ENCODE results near the gene RASAL1. TPM values are rescaled to one million over a fixed set of nuclear protein-coding genes. Genes with fewer than 3 reads are reported as not detected.

Gene RASAL1
- total RNA-seq, 1 experiment from 2014 or later, result 16.0 TPM

GRCh38 chr12:113173081-113173698 lies 37.6 kb upstream of the RASAL1 start:
- no peak overlapping the region for H3K9ac ChIP-seq (ENCODE audit: low read length)
- H3K27me3 ChIP-seq (ENCODE audit: insufficient read depth, low read length), result no peaks in the 10 kb centered on the region
- no peaks in the 10 kb centered on the region for H3K9me3 ChIP-seq (ENCODE audit: control insufficient read depth in 1 of 2, insufficient read depth in 1 of 2, low read depth in 1 of 2, low read length in 2 of 2)
- RAD21 ChIA-PET (ENCODE audit: low non-redundant PET in 1 of 2, low total read pairs in 2 of 2, uncharacterized antibody in 2 of 2, unreplicated experiment in 2 of 2), result no interaction called here
- no peak overlapping the region for H3K4me2 ChIP-seq (ENCODE audit: low read length)
- H3K9me2 ChIP-seq (ENCODE audit: insufficient read depth), result no peaks in the 10 kb centered on the region
- intact Hi-C loops (cut with micrococcal nuclease), result no loop called here
- H2AFZ ChIP-seq (ENCODE audit: low read depth, low read length, poor library complexity, severe bottlenecking), result no peak overlapping the region
- ATAC-seq, result no peak
- H3K36me3 ChIP-seq (ENCODE audit: control insufficient read depth in 1 of 2, insufficient read depth in 2 of 2, low read length in 2 of 2), result peaks cover 55 to 65% of the 10 kb centered on the region in 2 experiments
- DNase-seq (ENCODE audit: low read depth, low spot score), result no peak
- TF ChIP-seq, protein P1, sequence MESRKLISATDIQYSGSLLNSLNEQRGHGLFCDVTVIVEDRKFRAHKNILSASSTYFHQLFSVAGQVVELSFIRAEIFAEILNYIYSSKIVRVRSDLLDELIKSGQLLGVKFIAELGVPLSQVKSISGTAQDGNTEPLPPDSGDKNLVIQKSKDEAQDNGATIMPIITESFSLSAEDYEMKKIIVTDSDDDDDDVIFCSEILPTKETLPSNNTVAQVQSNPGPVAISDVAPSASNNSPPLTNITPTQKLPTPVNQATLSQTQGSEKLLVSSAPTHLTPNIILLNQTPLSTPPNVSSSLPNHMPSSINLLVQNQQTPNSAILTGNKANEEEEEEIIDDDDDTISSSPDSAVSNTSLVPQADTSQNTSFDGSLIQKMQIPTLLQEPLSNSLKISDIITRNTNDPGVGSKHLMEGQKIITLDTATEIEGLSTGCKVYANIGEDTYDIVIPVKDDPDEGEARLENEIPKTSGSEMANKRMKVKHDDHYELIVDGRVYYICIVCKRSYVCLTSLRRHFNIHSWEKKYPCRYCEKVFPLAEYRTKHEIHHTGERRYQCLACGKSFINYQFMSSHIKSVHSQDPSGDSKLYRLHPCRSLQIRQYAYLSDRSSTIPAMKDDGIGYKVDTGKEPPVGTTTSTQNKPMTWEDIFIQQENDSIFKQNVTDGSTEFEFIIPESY (IDR thresholded peaks at IDR 0.05; ENCODE audit: extremely low read depth, insufficient replicate concordance, low read length), result no peak
- TF ChIP-seq REST (IDR thresholded peaks at IDR 0.05; ENCODE audit: low read depth) (no peak), ZFX (IDR thresholded peaks at IDR 0.05) (no peak), SRF (IDR thresholded peaks at IDR 0.05; ENCODE audit: low read depth) (no peak), TCF7L2 (IDR thresholded peaks at IDR 0.05; ENCODE audit: borderline replicate concordance, extremely low read depth, insufficient read depth, insufficient read length) (no peak), CBX3 (IDR thresholded peaks at IDR 0.05; ENCODE audit: low read depth) (no peak), CEBPB (IDR thresholded peaks at IDR 0.05; ENCODE audit: low read depth) (no peak), SIN3A (IDR thresholded peaks at IDR 0.05; ENCODE audit: low read depth) (no peak), POLR2AphosphoS5 (IDR thresholded peaks at IDR 0.05; ENCODE audit: low read depth, low read length) (no peak), RAD21 (IDR thresholded peaks at IDR 0.05; ENCODE audit: low read depth) (no peak), ZNF274 (IDR thresholded peaks at IDR 0.05; ENCODE audit: low read depth, low read length) (no peak), EZH2 (IDR thresholded peaks at IDR 0.05) (no peak), ELF1 (IDR thresholded peaks at IDR 0.05; ENCODE audit: borderline replicate concordance, low read depth) (no peak), EZH2phosphoT487 (IDR thresholded peaks at IDR 0.05; ENCODE audit: borderline replicate concordance) (no peak), JUND (IDR thresholded peaks at IDR 0.05) (no peak), EGR1 (IDR thresholded peaks at IDR 0.05; ENCODE audit: low read depth) (no peak), POLR2A (IDR thresholded peaks at IDR 0.05; ENCODE audit: borderline replicate concordance, extremely low read depth, insufficient read depth, insufficient read length) (no peak)
- TF ChIP-seq, protein P2, sequence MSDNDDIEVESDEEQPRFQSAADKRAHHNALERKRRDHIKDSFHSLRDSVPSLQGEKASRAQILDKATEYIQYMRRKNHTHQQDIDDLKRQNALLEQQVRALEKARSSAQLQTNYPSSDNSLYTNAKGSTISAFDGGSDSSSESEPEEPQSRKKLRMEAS (IDR thresholded peaks at IDR 0.05), result no peak
- BruUV-seq (replicated peaks), result no TSS peak
- CTCF ChIA-PET, result interaction anchor here (0.7 to 2.7 kb wide), 2 partner anchors 37 to 180 kb away, joined by 3 to 7 read pairs; partner anchors contain the start of gene RASAL1
- no peaks in the 10 kb centered on the region for H3K4me1 ChIP-seq (ENCODE audit: control insufficient read depth in 1 of 2, insufficient read depth in 2 of 2, low read length in 2 of 2)
- no peak overlapping the region for H3K4me3 ChIP-seq (replicated peaks in 1 of 2; ENCODE audit: low read depth in 1 of 2, low read length in 2 of 2)
- H4K20me1 ChIP-seq (ENCODE audit: insufficient read depth), result no peaks in the 10 kb centered on the region
- POLR2A ChIA-PET, result no interaction called here
- no peak overlapping the region for H3K27ac ChIP-seq (ENCODE audit: low read depth, low read length)
- peaks cover 24% of the 10 kb centered on the region; the same call in 1 of the 2 replicates for H3K79me2 ChIP-seq (ENCODE audit: insufficient read depth, low read length)
